ENCODE data around the gene GTF3C4. TPM values are rescaled to one million over a fixed set of nuclear protein-coding genes. Genes with fewer than 3 reads are reported as not detected.

The GTF3C4 gene
- total RNA-seq (ENCODE audit: unreplicated experiment): 19.6 TPM
- long read RNA-seq: 0 reads

- Mint-ChIP-seq H3K27me3 (ENCODE audit: unreplicated experiment) (peaks cover 4% of the 10 kb centered on the region), H3K4me1 (ENCODE audit: low read depth, unreplicated experiment) (peaks cover 13% of the 10 kb centered on the region), H3K9me3 (ENCODE audit: unreplicated experiment) (peaks cover 5% of the 10 kb centered on the region), H3K27ac (ENCODE audit: unreplicated experiment) (peak within 1 kb of the TSS; percentile 75), H3K4me3 (ENCODE audit: unreplicated experiment) (peak within 1 kb of the TSS; percentile 94), H3K36me3 (ENCODE audit: unreplicated experiment) (no peaks in the 10 kb centered on the region)
- no peak for TF ChIP-seq CTCF (IDR thresholded peaks at IDR 0.05; ENCODE audit: partially characterized antibody, unreplicated experiment)
- peak; percentile 87 for DNase-seq
These were observed at the start of gene GTF3C4 for GRCh38 chr9:132670457-132671391. Gene GTF3C4, plus strand, starts transcription at chr9:132670464. Its CDS starts 135 bp downstream, at chr9:132670599.

GRCh38 chr9:132622159-132622558, 48.1 kb upstream of the GTF3C4 start:
- Mint-ChIP-seq H3K27ac (ENCODE audit: unreplicated experiment) (peak overlapping the region; percentile 29), H3K9me3 (ENCODE audit: unreplicated experiment) (peaks cover 2% of the 10 kb centered on the region), H3K27me3 (ENCODE audit: unreplicated experiment) (no peaks in the 10 kb centered on the region), H3K4me1 (ENCODE audit: low read depth, unreplicated experiment) (peaks cover 33% of the 10 kb centered on the region), H3K4me3 (ENCODE audit: unreplicated experiment) (no peak overlapping the region), H3K36me3 (ENCODE audit: unreplicated experiment) (no peaks in the 10 kb centered on the region)
- DNase-seq: peak; percentile 39
- TF ChIP-seq CTCF (IDR thresholded peaks at IDR 0.05; ENCODE audit: partially characterized antibody, unreplicated experiment): no peak

- TF ChIP-seq CTCF (IDR thresholded peaks at IDR 0.05; ENCODE audit: partially characterized antibody, unreplicated experiment): no peak
- Mint-ChIP-seq H3K36me3 (ENCODE audit: unreplicated experiment) (no peaks in the 10 kb centered on the region), H3K4me1 (ENCODE audit: low read depth, unreplicated experiment) (peaks cover 23% of the 10 kb centered on the region), H3K9me3 (ENCODE audit: unreplicated experiment) (peaks cover 2% of the 10 kb centered on the region), H3K4me3 (ENCODE audit: unreplicated experiment) (no peak overlapping the region), H3K27me3 (ENCODE audit: unreplicated experiment) (no peaks in the 10 kb centered on the region), H3K27ac (ENCODE audit: unreplicated experiment) (no peak overlapping the region)
- DNase-seq: no peak
These were observed 44.0 kb upstream of the GTF3C4 start for GRCh38 chr9:132626285-132626684.

GRCh38 chr9:132627106-132627505, 43.2 kb upstream of the GTF3C4 start:
- TF ChIP-seq CTCF (IDR thresholded peaks at IDR 0.05; ENCODE audit: partially characterized antibody, unreplicated experiment): no peak
- no peak overlapping the region for H3K27ac Mint-ChIP-seq (ENCODE audit: unreplicated experiment)
- no peaks in the 10 kb centered on the region for H3K27me3 Mint-ChIP-seq (ENCODE audit: unreplicated experiment)
- H3K9me3 Mint-ChIP-seq (ENCODE audit: unreplicated experiment): peaks cover 2% of the 10 kb centered on the region
- no peaks in the 10 kb centered on the region for H3K36me3 Mint-ChIP-seq (ENCODE audit: unreplicated experiment)
- H3K4me1 Mint-ChIP-seq (ENCODE audit: low read depth, unreplicated experiment): peaks cover 25% of the 10 kb centered on the region
- no peak for DNase-seq
- no peak overlapping the region for H3K4me3 Mint-ChIP-seq (ENCODE audit: unreplicated experiment)

GRCh38 chr9:132627594-132627993, 42.7 kb upstream of the GTF3C4 start:
- peaks cover 2% of the 10 kb centered on the region for H3K9me3 Mint-ChIP-seq (ENCODE audit: unreplicated experiment)
- H3K27me3 Mint-ChIP-seq (ENCODE audit: unreplicated experiment): no peaks in the 10 kb centered on the region

More at GRCh38 chr9:132627594-132627993, 42.7 kb upstream of the GTF3C4 start:
- no peak for TF ChIP-seq CTCF (IDR thresholded peaks at IDR 0.05; ENCODE audit: partially characterized antibody, unreplicated experiment)
- Mint-ChIP-seq H3K27ac (ENCODE audit: unreplicated experiment) (no peak overlapping the region), H3K36me3 (ENCODE audit: unreplicated experiment) (no peaks in the 10 kb centered on the region), H3K4me3 (ENCODE audit: unreplicated experiment) (no peak overlapping the region), H3K4me1 (ENCODE audit: low read depth, unreplicated experiment) (peaks cover 24% of the 10 kb centered on the region)
- no peak for DNase-seq

All from glutamatergic neuron (in vitro differentiated cells).